Body of pancreas (tissue), 4 donors: ENCODE measurements around the gene TRIP13. TPM values are rescaled to one million over a fixed set of nuclear protein-coding genes. Genes with fewer than 3 reads are reported as not detected.
"Not testable (repeated sequence)": the region's sequence is repeated elsewhere in the genome, so short reads cannot be mapped to it uniquely, and the experiment has no call there.

Experiments used
- ATAC-seq: fragments of 150-250 bp; one replicate; pipeline ENCODE4 v1.9.1; 2016
- DNase-seq, 4 donors: peaks; one replicate each; pipeline ENCODE4 v3.0.0-alpha.2; 2019
- H3K27ac ChIP-seq, 4 donors: fragments of 200-600 bp; sonication (generic); 1 replicate in 3 of 4; 2 replicates in 1 of 4; pipeline versions ENCODE4 v1.5.1 to v1.6.1; 2016 to 2019; ENCODE audit warnings: mild to moderate bottlenecking in 1 of 4, mixed read lengths in 1 of 4, moderate library complexity in 1 of 4
- H3K27me3 ChIP-seq, 2 donors: fragments of 200-600 bp; sonication (generic); one replicate each; pipeline ENCODE4 v1.6.0; 2016; ENCODE audit warnings: mild to moderate bottlenecking in 1 of 2
- H3K36me3 ChIP-seq, 2 donors: fragments of 200-600 bp; sonication (generic); replicated peaks in 1 of 2; 2 replicates each; pipeline ENCODE4 v1.5.1; 2016; ENCODE audit warnings: low read depth in 2 of 2; ENCODE audit not compliant: insufficient read depth in 1 of 2
- H3K4me1 ChIP-seq: fragments of 200-600 bp; sonication (generic); one replicate; pipeline ENCODE4 v1.6.0; 2016
- H3K4me3 ChIP-seq, 2 donors: fragments of 200-600 bp; sonication (generic); 1 replicate in 1 of 2; 2 replicates in 1 of 2; pipeline ENCODE4 v1.5.1; 2016 to 2019
- H3K9me3 ChIP-seq, 3 donors: fragments of 200-600 bp; sonication (generic); 1 replicate in 2 of 3; 2 replicates in 1 of 3; pipeline ENCODE4 v1.5.1; 2016
- CTCF ChIP-seq, 7 experiments: fragments of 450-650 bp in 4 of 7; fragments of 200-600 bp in 3 of 7; sonication (generic) in 3 of 7; IDR thresholded peaks; one replicate each; pipeline ENCODE4 v1.5.1; 2016 to 2019; ENCODE audit warnings: antibody characterized with exemption in 7 of 7
- POLR2A ChIP-seq, 3 donors: fragments of 450-650 bp; IDR thresholded peaks; one replicate each; pipeline ENCODE4 v1.6.1; 2016; ENCODE audit warnings: antibody characterized with exemption in 3 of 3, mild to moderate bottlenecking in 2 of 3
- WGBS, 2 donors: methylation state at CpG; one replicate each; pipeline ENCODE4 v1.1.5; 2017; 5-methylcytosine and 5-hydroxymethylcytosine counted together
- intact Hi-C: fragments of 100-400 bp; cut with DNase I; formaldehyde crosslinking; loops from one replicate; pipeline ENCODE4 v1.15.1; 2023
- total RNA-seq, 2 donors: library from RNA; depleted of rRNA; stranded (reverse); fragments of >200 nt; gene quantifications; one replicate each; pipeline ENCODE4 v1.1.0, GENCODE V29; 2016

Gene TRIP13
- total RNA-seq, 2 donors from 2014 or later, result 1.3 TPM

- no peak for ATAC-seq
- no peak overlapping the region for H3K4me3 ChIP-seq
- H3K4me1 ChIP-seq, result no peaks in the 10 kb centered on the region
- DNase-seq, result no peak
- no peaks in the 10 kb centered on the region for H3K9me3 ChIP-seq
- no peaks in the 10 kb centered on the region for H3K36me3 ChIP-seq
- TF ChIP-seq CTCF (IDR thresholded peaks at IDR 0.05), result no peak
- no peak for TF ChIP-seq POLR2A (IDR thresholded peaks at IDR 0.05)
- no peak overlapping the region for H3K27ac ChIP-seq
- H3K27me3 ChIP-seq, result no peaks in the 10 kb centered on the region
- intact Hi-C loops, result no loop called here
- 77 to 78% methylated on average over 5 of the region's 5 CpGs for WGBS, 2 donors
Measured at GRCh38 chr5:935510-936084, 42.9 kb downstream of the TRIP13 start.

GRCh38 chr5:936149-937144, 43.8 kb downstream of the TRIP13 start:
- H3K27ac ChIP-seq, result no peak overlapping the region
- H3K36me3 ChIP-seq, result no peaks in the 10 kb centered on the region
- ATAC-seq (no peak), DNase-seq (peak in 1 of 4 donors; percentile 7)
- no peaks in the 10 kb centered on the region for H3K9me3 ChIP-seq
- TF ChIP-seq POLR2A (IDR thresholded peaks at IDR 0.05), result no peak
- no peak for TF ChIP-seq CTCF (IDR thresholded peaks at IDR 0.05)
- no peaks in the 10 kb centered on the region for H3K27me3 ChIP-seq
- 78 to 89% methylated on average over 17 to 19 of the region's 19 CpGs for WGBS, 2 donors
- no peak overlapping the region for H3K4me3 ChIP-seq
- H3K4me1 ChIP-seq, result no peaks in the 10 kb centered on the region
- intact Hi-C loops, result no loop called here

- intact Hi-C loops, result no loop called here
- Histone ChIP-seq H3K9me3 (no peaks in the 10 kb centered on the region), H3K36me3 (no peaks in the 10 kb centered on the region), H3K4me1 (no peaks in the 10 kb centered on the region), H3K27me3 (no peaks in the 10 kb centered on the region), H3K4me3 (no peak overlapping the region), H3K27ac (no peak overlapping the region)
- ATAC-seq (no peak), DNase-seq (peak in 1 of 4 donors; percentile 5)
- TF ChIP-seq CTCF (IDR thresholded peaks at IDR 0.05), result no peak
- TF ChIP-seq POLR2A (IDR thresholded peaks at IDR 0.05), result no peak
- 65 to 73% methylated on average over 11 to 14 of the region's 14 CpGs for WGBS, 2 donors
Measured at GRCh38 chr5:937151-937924, 44.7 kb downstream of the TRIP13 start.

- H3K27me3 ChIP-seq, result no peaks in the 10 kb centered on the region
- no peaks in the 10 kb centered on the region for H3K36me3 ChIP-seq
- H3K4me3 ChIP-seq, result no peak overlapping the region
- ATAC-seq (no peak), DNase-seq (peak in 1 of 4 donors; percentile 2)
- intact Hi-C loops, result no loop called here
- no peaks in the 10 kb centered on the region for H3K9me3 ChIP-seq
- 76 to 87% methylated on average over 7 of the region's 7 CpGs for WGBS, 2 donors
- TF ChIP-seq POLR2A (IDR thresholded peaks at IDR 0.05) (no peak), CTCF (IDR thresholded peaks at IDR 0.05) (no peak)
- H3K27ac ChIP-seq, result no peak overlapping the region
- H3K4me1 ChIP-seq, result no peaks in the 10 kb centered on the region
Measured at GRCh38 chr5:939368-939767, 46.7 kb downstream of the TRIP13 start.

GRCh38 chr5:940741-941140, 48.1 kb downstream of the TRIP13 start:
- H3K36me3 ChIP-seq, H3K9me3 ChIP-seq, H3K4me1 ChIP-seq, ATAC-seq, H3K4me3 ChIP-seq, DNase-seq, intact Hi-C loops, H3K27me3 ChIP-seq, H3K27ac ChIP-seq: not testable (repeated sequence)
- WGBS, 2 donors, result 67 to 75% methylated on average over 2 of the region's 2 CpGs
